ENCODE results near the gene SMPDL3A. TPM values are rescaled to one million over a fixed set of nuclear protein-coding genes. Genes with fewer than 3 reads are reported as not detected.
A peak's percentile ranks its signal among the peaks of the same experiment; 100 is the strongest.

The SMPDL3A gene
- total RNA-seq, 1 experiment from 2014 or later, result 2.1 TPM

- Histone ChIP-seq H3K4me3 (no peak overlapping the region), H3K9me3 (no peaks in the 10 kb centered on the region), H3K36me3 (no peaks in the 10 kb centered on the region), H3K27me3 (no peaks in the 10 kb centered on the region; the same call in 1 of the 2 replicates)
- DNase-seq, result no peak
Observed at GRCh38 chr6:122818866-122819265, 29.8 kb downstream of the SMPDL3A start.

- H3K4me3 ChIP-seq, result no peak overlapping the region
- H3K9me3 ChIP-seq, result no peaks in the 10 kb centered on the region
- H3K36me3 ChIP-seq, result no peaks in the 10 kb centered on the region
- no peaks in the 10 kb centered on the region; the same call in 1 of the 2 replicates for H3K27me3 ChIP-seq
- no peak for DNase-seq
Observed at GRCh38 chr6:122821095-122821494, 32.0 kb downstream of the SMPDL3A start.

- no peak for DNase-seq
- H3K36me3 ChIP-seq, result no peaks in the 10 kb centered on the region
- no peaks in the 10 kb centered on the region; the same call in 1 of the 2 replicates for H3K27me3 ChIP-seq
- no peaks in the 10 kb centered on the region for H3K9me3 ChIP-seq
- no peak overlapping the region for H3K4me3 ChIP-seq
Observed at GRCh38 chr6:122825163-122825562, 36.1 kb downstream of the SMPDL3A start.

GRCh38 chr6:122829456-122829855 lies 40.4 kb downstream of the SMPDL3A start:
- H3K36me3 ChIP-seq, result no peaks in the 10 kb centered on the region
- H3K9me3 ChIP-seq, result no peaks in the 10 kb centered on the region
- H3K4me3 ChIP-seq, result no peak overlapping the region
- H3K27me3 ChIP-seq, result peaks cover 5% of the 10 kb centered on the region; the same call in 1 of the 2 replicates
- DNase-seq, result no peak

- Histone ChIP-seq H3K4me3 (no peak overlapping the region), H3K36me3 (no peaks in the 10 kb centered on the region), H3K9me3 (no peaks in the 10 kb centered on the region), H3K27me3 (peaks cover 5% of the 10 kb centered on the region; the same call in 1 of the 2 replicates)
- DNase-seq, result no peak
Observed at GRCh38 chr6:122831511-122831910, 42.5 kb downstream of the SMPDL3A start.

- Histone ChIP-seq H3K36me3 (no peaks in the 10 kb centered on the region), H3K27me3 (peaks cover 5% of the 10 kb centered on the region; the same call in 1 of the 2 replicates), H3K4me3 (no peak overlapping the region), H3K9me3 (no peaks in the 10 kb centered on the region)
- no peak for DNase-seq
Observed at GRCh38 chr6:122832459-122832858, 43.4 kb downstream of the SMPDL3A start.

GRCh38 chr6:122833021-122833491 lies 44.0 kb downstream of the SMPDL3A start:
- Histone ChIP-seq H3K27me3 (peaks cover 5% of the 10 kb centered on the region; the same call in 1 of the 2 replicates), H3K4me3 (no peak overlapping the region), H3K9me3 (no peaks in the 10 kb centered on the region), H3K36me3 (no peaks in the 10 kb centered on the region)
- no peak for DNase-seq

GRCh38 chr6:122838060-122838780 lies 49.2 kb downstream of the SMPDL3A start:
- no peaks in the 10 kb centered on the region for H3K36me3 ChIP-seq
- H3K4me3 ChIP-seq, result no peak overlapping the region
- peaks cover 5% of the 10 kb centered on the region; the same call in 1 of the 2 replicates for H3K27me3 ChIP-seq
- no peaks in the 10 kb centered on the region for H3K9me3 ChIP-seq
- no peak for DNase-seq

- DNase-seq, result peak; percentile 19
- Histone ChIP-seq H3K36me3 (no peaks in the 10 kb centered on the region), H3K9me3 (no peaks in the 10 kb centered on the region), H3K27me3 (no peaks in the 10 kb centered on the region), H3K4me3 (no peak overlapping the region)
Observed at GRCh38 chr6:122839472-122839871, 50.4 kb downstream of the SMPDL3A start.

- H3K9me3 ChIP-seq, result no peaks in the 10 kb centered on the region
- H3K27me3 ChIP-seq, result no peaks in the 10 kb centered on the region
- H3K36me3 ChIP-seq, result no peaks in the 10 kb centered on the region
- H3K4me3 ChIP-seq, result no peak overlapping the region
- no peak for DNase-seq
Observed at GRCh38 chr6:122839906-122840305, 50.8 kb downstream of the SMPDL3A start.

GRCh38 chr6:122845464-122845863 lies 56.4 kb downstream of the SMPDL3A start:
- Histone ChIP-seq H3K27me3 (no peaks in the 10 kb centered on the region), H3K9me3 (no peaks in the 10 kb centered on the region), H3K36me3 (no peaks in the 10 kb centered on the region), H3K4me3 (no peak overlapping the region)
- no peak for DNase-seq

- Histone ChIP-seq H3K9me3 (no peaks in the 10 kb centered on the region), H3K36me3 (no peaks in the 10 kb centered on the region), H3K27me3 (no peaks in the 10 kb centered on the region), H3K4me3 (no peak overlapping the region)
- DNase-seq, result no peak
Observed at GRCh38 chr6:122845916-122846612, 57.0 kb downstream of the SMPDL3A start.

- Histone ChIP-seq H3K36me3 (no peaks in the 10 kb centered on the region), H3K27me3 (no peaks in the 10 kb centered on the region), H3K9me3 (no peaks in the 10 kb centered on the region), H3K4me3 (no peak overlapping the region)
- DNase-seq, result peak; percentile 17
Observed at GRCh38 chr6:122853259-122853995, 64.4 kb downstream of the SMPDL3A start.

Other genes starting within 250 kb of the SMPDL3A start
- gene PKIB, start 178.9 kb upstream of the SMPDL3A start, total RNA-seq (2014; rRNA removed; shearing (Covaris generic); ENCODE audit: low replicate concordance), result 0.89 TPM in 1 of 2 replicates, not detected in the other
- not detected in 2 replicates for gene FABP7, start 9.5 kb upstream of the SMPDL3A start, total RNA-seq (2014; rRNA removed; shearing (Covaris generic); ENCODE audit: low replicate concordance)
- gene CLVS2, start 207.0 kb downstream of the SMPDL3A start, total RNA-seq (2014; rRNA removed; shearing (Covaris generic); ENCODE audit: low replicate concordance), result not detected in 2 replicates

Measured in MG63 (cell line).